Muscle of leg (tissue), 11 donors: ENCODE measurements around the gene MYBBP1A. TPM values are rescaled to one million over a fixed set of nuclear protein-coding genes. Genes with fewer than 3 reads are reported as not detected.
A peak's percentile ranks its signal among the peaks of the same experiment; 100 is the strongest.

Experiments used
- DNase-seq: peaks from one replicate; pipeline ENCODE4 v3.0.0; 2013
- H3K27ac ChIP-seq: one replicate; pipeline ENCODE4 v1.5.1; 2013; ENCODE audit warnings: mild to moderate bottlenecking, low read length, control low read depth
- H3K27me3 ChIP-seq: one replicate; pipeline ENCODE4 v1.6.1; 2013; ENCODE audit warnings: low read length; ENCODE audit not compliant: control insufficient read depth, insufficient read depth
- H3K36me3 ChIP-seq: one replicate; pipeline ENCODE4 v1.6.1; 2013; ENCODE audit warnings: low read length; ENCODE audit not compliant: control insufficient read depth, insufficient read depth
- H3K4me1 ChIP-seq: one replicate; pipeline ENCODE4 v1.6.1; 2013; ENCODE audit warnings: low read length; ENCODE audit not compliant: control insufficient read depth, insufficient read depth
- H3K4me3 ChIP-seq: one replicate; pipeline ENCODE4 v1.5.1; 2013; ENCODE audit warnings: low read length, control low read depth
- H3K9me3 ChIP-seq: replicated peaks from 2 replicates; pipeline ENCODE4 v1.6.1; 2013; ENCODE audit warnings: low read depth, low read length; ENCODE audit not compliant: control insufficient read depth
- WGBS: methylation state at CpG from one replicate; pipeline ENCODE4 v1.1.5; 2013; ENCODE audit warnings: missing lambda C conversion rate; ENCODE audit not compliant: insufficient coverage; 5-methylcytosine and 5-hydroxymethylcytosine counted together
- polyA plus RNA-seq, 8 donors: library from polyadenylated mRNA; unstranded; fragments of 120-200 nt; gene quantifications; one replicate each; pipeline versions ENCODE4 v1.2.1 to v1.2.3, GENCODE V29; 2013; ENCODE audit warnings: inconsistent platforms in 1 of 8, low replicate concordance in 1 of 8; ENCODE audit not compliant: insufficient read length in 8 of 8, insufficient read depth in 1 of 8
- total RNA-seq: library from RNA; stranded (reverse); fragments of 120-200 nt; gene quantifications from one replicate; pipeline ENCODE4 v1.2.4, GENCODE V29; 2013

The MYBBP1A gene
- total and polyA plus RNA-seq, 9 donors, result 25.5 to 42.3 (median 34.3) TPM

DNA sequence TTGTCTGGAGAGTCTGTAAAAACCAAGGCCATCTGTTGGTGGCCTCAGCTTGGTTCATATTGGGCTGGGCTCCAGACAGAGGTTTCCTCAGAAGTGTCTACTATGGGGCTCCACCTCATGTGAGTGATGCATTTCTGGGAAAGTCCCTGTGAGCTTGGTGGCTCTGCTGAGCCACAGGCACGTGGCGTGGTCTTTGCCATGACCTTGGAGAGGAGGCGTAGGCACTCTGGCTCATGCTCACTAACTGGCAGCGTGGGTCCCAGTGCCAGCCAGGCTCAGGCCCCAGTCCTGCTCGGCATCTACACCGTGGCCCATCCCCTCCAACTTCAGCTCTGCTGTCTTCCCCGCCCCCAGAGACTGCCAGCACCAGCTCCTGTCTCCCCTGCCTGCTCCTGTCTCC lies 18.5 kb upstream of the MYBBP1A start:
- Histone ChIP-seq H3K4me3 (no peak overlapping the region), H3K36me3 (no peaks in the 10 kb centered on the region), H3K27ac (no peak overlapping the region), H3K4me1 (peaks cover 29% of the 10 kb centered on the region), H3K9me3 (no peaks in the 10 kb centered on the region), H3K27me3 (no peaks in the 10 kb centered on the region)
- DNase-seq, result no peak
- 56% methylated on average over 6 of the region's 7 CpGs for WGBS

DNA sequence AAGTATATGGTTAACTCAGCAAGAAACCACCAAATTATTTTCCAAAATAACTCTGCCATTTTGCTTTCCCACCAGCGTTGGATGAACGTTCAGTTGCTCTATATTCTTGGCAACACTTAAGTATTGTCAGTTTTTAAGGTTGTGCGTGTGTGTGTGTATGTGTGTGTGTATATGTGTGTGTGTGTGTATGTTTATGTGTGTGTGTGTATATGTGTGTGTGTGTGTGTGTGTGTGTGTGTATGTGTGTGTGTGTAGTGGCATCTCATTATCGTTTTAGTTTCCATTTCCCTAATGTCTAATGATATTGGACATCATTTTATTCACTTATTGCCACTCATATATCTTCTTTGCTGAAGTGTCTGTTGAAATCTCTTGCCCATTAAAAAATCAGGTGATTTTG lies 17.9 kb upstream of the MYBBP1A start:
- H3K36me3 ChIP-seq, result no peaks in the 10 kb centered on the region
- DNase-seq, result no peak
- WGBS, result 80% methylated on average over 1 of the region's 4 CpGs
- peaks cover 29% of the 10 kb centered on the region for H3K4me1 ChIP-seq
- H3K27ac ChIP-seq, result no peak overlapping the region
- H3K27me3 ChIP-seq, result no peaks in the 10 kb centered on the region
- H3K4me3 ChIP-seq, result no peak overlapping the region
- H3K9me3 ChIP-seq, result no peaks in the 10 kb centered on the region

DNA sequence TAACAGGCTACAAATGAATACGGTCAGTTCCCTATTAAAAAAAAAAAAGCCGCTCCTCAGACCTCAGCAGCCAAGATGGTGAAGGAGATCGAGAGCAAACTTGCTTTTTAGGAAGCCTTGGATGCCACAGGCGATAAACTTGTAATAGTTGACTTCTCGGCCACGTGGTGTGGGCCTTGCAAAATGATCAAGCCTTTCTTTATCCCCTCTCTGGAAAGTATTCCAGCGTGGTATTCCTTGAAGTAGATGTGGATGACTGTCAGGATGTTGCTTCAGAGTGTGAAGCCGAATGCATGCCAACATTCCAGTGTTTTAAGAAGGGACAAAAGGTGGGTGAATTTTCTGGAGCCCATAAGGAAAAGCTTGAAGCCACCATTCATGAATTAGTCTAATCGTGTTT lies 16.9 kb upstream of the MYBBP1A start:
- 47% methylated on average over 2 of the region's 9 CpGs for WGBS
- no peak overlapping the region for H3K4me3 ChIP-seq
- DNase-seq, result no peak
- no peaks in the 10 kb centered on the region for H3K36me3 ChIP-seq
- H3K27ac ChIP-seq, result no peak overlapping the region
- H3K27me3 ChIP-seq, result no peaks in the 10 kb centered on the region
- no peaks in the 10 kb centered on the region for H3K9me3 ChIP-seq
- peaks cover 22% of the 10 kb centered on the region for H3K4me1 ChIP-seq

DNA sequence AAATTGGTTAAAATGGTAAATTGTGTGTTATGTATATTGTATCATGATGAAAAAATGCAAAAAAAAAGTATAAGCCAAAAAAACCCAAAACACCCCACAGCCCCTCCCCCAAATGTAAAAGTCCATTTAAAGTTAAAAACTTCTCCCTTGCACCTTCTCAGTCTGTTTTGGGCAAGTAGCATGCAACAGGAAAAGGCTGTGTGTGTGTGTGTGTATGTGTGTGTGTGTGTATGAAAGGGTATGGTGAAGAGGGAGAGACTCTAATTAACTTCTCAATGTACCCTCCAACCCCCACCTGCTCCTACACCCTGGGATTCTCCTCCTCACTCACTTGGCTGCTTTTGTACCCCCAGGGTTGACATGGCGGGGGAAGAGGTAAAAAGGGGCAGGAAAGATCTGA lies 14.4 kb upstream of the MYBBP1A start:
- Histone ChIP-seq H3K27me3 (no peaks in the 10 kb centered on the region), H3K4me3 (no peak overlapping the region), H3K4me1 (peaks cover 9% of the 10 kb centered on the region), H3K36me3 (no peaks in the 10 kb centered on the region), H3K9me3 (no peaks in the 10 kb centered on the region), H3K27ac (no peak overlapping the region)
- no CpG with 5 or more reads among the region's 1 CpG for WGBS
- no peak for DNase-seq

DNA sequence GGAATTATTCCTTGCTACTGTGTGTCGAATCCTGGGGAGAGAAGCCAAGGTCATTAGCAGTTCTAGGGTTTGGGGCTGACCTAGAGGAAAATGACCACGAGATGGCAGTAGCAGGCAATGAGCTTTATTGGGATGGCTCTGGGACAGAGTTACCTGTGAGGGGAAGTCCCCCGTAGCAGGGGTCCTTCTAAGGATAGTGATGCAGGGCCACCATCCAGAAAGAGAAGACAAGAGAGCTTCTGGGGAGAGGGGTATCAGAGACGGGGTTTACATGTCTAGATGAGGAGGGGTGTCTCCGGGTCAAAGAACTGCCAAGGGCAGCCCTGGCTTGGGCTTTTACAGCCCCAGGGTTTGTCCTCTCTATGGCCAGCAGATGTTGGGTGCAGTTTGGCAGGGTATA lies 11.6 kb upstream of the MYBBP1A start:
- 4% methylated on average over 3 of the region's 5 CpGs for WGBS
- H3K9me3 ChIP-seq, result no peaks in the 10 kb centered on the region
- H3K27me3 ChIP-seq, result no peaks in the 10 kb centered on the region
- H3K36me3 ChIP-seq, result no peaks in the 10 kb centered on the region
- peak; percentile 77 for DNase-seq
- H3K4me3 ChIP-seq, result no peak overlapping the region
- no peak overlapping the region for H3K27ac ChIP-seq
- H3K4me1 ChIP-seq, result peaks cover 7% of the 10 kb centered on the region

DNA sequence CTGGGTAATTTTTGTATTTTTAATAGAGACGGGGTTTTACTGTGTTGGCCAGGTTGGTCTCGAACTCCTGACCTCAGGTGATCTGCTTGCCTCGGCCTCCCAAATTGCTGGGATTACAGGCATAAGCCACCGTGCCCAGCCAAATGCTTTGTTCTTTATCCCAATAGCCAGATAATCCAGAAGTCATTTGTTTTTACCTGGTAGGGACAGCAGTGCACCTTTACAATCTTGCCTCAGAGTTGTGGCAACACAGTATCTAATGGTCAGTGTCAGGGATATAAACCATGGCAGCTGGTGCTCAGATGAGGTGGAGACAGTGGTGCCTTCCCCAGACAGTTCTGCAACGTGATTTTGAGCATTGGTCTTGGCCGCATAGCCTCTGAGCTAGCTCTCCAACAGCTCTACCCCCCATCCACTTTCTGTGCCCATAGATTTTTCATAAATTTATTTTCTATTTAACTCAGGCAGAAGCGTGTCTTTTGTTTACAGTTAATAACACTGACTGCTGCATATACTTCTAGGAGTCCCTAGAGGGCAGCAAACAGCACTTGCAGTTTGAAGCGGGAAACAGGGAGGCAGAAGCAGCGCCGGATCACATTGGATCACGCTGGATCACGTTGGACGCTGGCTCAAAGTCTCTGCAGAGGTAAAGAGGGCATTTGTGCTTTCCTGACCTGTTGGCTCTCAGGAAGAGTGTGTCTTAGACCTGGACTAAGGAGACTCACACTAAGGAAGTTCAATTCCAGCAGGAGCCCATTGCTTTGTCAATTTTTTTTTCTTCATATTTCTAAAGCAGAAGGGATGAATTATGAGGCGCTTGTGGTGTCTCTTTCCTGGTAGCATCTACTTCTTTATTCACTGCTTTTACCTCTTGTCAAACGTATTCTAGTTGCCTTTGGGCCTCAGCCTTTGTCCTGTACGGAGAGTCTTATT lies 10.3 kb upstream of the MYBBP1A start:
- DNase-seq, result peak; percentile 86
- WGBS, result 29% methylated on average over 13 of the region's 16 CpGs
- H3K27ac ChIP-seq, result no peak overlapping the region

DNA sequence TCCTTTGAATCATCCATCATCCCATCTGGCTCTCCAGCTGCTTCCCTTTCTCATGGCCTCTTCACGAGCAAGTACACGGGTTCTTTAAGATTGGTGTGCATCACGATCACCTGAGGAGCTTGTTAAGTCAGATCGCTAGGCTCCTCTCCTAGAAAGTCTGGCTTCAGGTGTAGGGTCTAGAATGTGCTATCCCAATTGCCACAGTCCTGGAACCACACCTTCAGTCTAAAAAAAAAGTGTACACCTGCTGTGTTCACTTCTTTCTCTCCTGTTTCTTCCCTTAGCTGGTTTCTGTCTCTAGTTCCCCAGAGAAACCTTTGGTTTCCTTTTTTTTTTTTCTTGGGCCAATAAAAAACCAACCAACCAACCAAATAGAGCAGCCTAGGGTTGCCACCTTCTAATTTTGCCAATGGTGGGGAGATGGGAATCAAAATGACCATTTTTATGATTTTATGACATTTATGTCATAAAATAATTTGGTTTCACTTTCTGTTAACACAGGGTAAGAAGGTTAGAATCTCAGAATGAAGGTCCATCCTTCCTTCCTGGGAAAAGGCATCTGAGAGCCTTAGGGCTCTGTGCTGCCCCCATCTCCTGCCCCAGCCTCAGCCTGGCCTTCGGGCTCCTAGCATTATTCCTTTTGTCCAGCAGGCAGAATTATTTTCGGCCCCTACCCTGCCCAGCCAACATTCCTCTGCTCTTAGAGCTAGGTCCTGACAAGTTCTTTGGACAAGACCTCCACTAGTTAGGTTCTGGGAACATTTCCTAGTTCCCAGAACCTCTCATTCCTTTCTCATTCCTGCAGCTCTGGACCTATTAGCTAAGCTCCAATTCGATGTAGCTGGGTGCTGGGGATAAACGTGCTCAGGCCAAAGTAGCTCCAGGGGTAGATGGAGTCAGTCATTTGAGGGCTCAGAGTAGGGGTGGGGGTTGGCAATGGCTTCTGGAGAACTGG lies 7.1 kb upstream of the MYBBP1A start:
- Histone ChIP-seq H3K9me3 (no peaks in the 10 kb centered on the region), H3K4me3 (no peak overlapping the region), H3K27me3 (no peaks in the 10 kb centered on the region), H3K4me1 (peaks cover 7% of the 10 kb centered on the region), H3K27ac (no peak overlapping the region), H3K36me3 (no peaks in the 10 kb centered on the region)
- WGBS, result 73% methylated on average over 6 of the region's 8 CpGs
- DNase-seq, result no peak

More for the DNA sequence above, 10.3 kb upstream of the MYBBP1A start:
- Histone ChIP-seq H3K4me3 (no peak overlapping the region), H3K4me1 (peaks cover 7% of the 10 kb centered on the region), H3K27me3 (no peaks in the 10 kb centered on the region), H3K9me3 (no peaks in the 10 kb centered on the region), H3K36me3 (no peaks in the 10 kb centered on the region)

DNA sequence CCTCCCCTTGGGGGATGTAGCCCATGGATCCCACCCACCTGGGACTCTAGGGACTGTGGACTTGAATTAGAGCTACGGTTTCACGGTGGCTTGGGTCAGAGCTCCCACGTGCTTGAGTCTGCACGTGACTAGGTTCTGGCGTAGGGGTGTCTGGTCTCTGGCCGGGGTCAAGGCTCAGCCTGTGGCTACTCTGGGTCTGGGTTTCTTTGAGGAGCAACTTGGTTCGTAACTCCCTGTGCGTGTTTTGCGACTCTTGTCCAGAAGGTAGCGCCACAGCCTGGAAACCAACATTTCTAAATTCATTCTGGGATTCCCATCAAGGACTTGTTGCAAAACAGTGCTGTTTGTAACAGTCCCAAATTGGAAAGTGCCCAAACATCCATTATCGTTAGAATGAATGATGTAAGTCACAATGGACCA lies 5.7 kb upstream of the MYBBP1A start:
- H3K27me3 ChIP-seq, result no peaks in the 10 kb centered on the region
- H3K4me1 ChIP-seq, result peaks cover 7% of the 10 kb centered on the region
- DNase-seq, result peak; percentile 50
- H3K27ac ChIP-seq, result no peak overlapping the region
- no peaks in the 10 kb centered on the region for H3K36me3 ChIP-seq
- no peaks in the 10 kb centered on the region for H3K9me3 ChIP-seq
- 31% methylated on average over 9 of the region's 11 CpGs for WGBS
- no peak overlapping the region for H3K4me3 ChIP-seq

DNA sequence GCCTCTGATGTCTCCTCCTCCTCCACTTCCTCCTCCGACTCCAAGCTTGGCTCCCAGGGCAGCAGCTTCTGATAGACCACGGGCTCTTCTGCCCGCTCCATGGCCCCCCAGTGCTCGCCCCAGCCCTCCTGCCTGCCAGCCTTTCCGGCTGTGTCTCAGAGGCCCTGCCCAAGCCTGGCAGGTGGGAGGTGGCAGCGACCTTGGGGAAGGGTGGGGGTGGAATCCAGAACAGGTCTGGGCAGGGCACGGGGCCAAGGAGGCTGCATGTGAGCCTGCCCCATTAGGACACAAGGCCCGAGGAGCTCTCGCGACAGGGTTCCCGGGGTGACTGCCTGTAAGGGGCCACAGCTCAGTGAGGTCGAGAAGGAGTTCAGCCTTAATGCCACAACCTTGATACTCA lies 5.2 kb upstream of the MYBBP1A start, which contains the start of gene GGT6:
Gene GGT6, minus strand, starts transcription at position 157 of the 400 bp plus-strand sequence. Its CDS starts 56 bp downstream, at position 101.
- Histone ChIP-seq H3K27me3 (no peaks in the 10 kb centered on the region), H3K27ac (no peak within 1 kb of the TSS), H3K4me3 (no peak within 1 kb of the TSS), H3K9me3 (no peaks in the 10 kb centered on the region), H3K4me1 (peaks cover 7% of the 10 kb centered on the region), H3K36me3 (no peaks in the 10 kb centered on the region)
- 69% methylated on average over 12 of the region's 12 CpGs for WGBS
- no peak for DNase-seq

DNA sequence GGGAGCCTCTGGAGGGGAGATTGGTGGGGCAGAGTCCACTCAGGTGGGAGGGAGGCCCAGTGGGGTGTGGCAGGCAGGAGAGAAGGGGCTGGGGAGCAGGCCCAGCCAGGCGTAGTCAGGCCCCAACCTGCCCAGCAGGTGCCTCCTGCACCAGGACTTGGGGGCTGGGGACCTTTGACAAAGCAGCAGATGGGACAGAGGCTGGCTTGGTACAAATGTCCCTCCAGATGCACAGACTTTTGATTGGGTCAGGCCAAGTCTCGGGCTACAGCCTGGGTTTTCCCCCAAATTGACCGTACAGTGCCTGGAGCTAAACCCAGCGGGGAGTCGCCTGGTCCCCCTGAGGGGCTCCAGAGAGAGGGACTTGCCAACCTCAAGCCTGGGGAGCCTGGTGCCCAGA lies 4.8 kb upstream of the MYBBP1A start:
- H3K27me3 ChIP-seq, result no peaks in the 10 kb centered on the region
- H3K36me3 ChIP-seq, result no peaks in the 10 kb centered on the region
- peaks cover 7% of the 10 kb centered on the region for H3K4me1 ChIP-seq
- no peak overlapping the region for H3K27ac ChIP-seq
- DNase-seq, result no peak
- no peak overlapping the region for H3K4me3 ChIP-seq
- no peaks in the 10 kb centered on the region for H3K9me3 ChIP-seq
- 96% methylated on average over 5 of the region's 5 CpGs for WGBS
